Lower leg skin (tissue), 3 donors: ENCODE measurements around the gene LAMP2.

Source experiments
- POLR2A ChIP-seq, 2 donors: fragments of 450-650 bp; IDR thresholded peaks; one replicate each; pipeline ENCODE4 v1.6.1; 2016 to 2017; ENCODE audit warnings: antibody characterized with exemption in 2 of 2, mild to moderate bottlenecking in 1 of 2, moderate library complexity in 1 of 2
- TF ChIP-seq, protein P1 (sequence below), 3 donors: fragments of 450-650 bp; IDR thresholded peaks; one replicate each; pipeline ENCODE4 v1.5.1; 2016; ENCODE audit warnings: antibody characterized with exemption in 3 of 3, mild to moderate bottlenecking in 3 of 3, moderate library complexity in 2 of 3

DNA sequence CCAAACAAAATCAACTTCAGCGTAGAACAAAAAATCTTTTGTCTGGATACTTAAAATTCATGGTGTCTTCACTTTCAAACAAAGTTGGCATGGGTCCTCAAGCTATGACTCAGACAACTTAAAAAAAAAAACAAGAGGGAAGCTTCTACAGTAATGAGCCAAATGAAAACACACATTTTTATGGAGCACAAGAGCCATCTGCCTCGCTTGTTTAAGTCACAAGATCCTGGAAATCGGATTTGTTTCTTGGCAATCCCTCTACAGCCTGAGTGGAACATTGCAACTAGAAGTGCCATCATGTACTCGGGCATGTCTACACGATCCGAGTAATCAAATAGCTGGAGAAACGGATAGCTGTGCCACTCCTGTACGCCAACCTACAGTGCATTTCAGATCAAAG lies 22.6 kb downstream of the LAMP2 start:
- TF ChIP-seq, protein P1, sequence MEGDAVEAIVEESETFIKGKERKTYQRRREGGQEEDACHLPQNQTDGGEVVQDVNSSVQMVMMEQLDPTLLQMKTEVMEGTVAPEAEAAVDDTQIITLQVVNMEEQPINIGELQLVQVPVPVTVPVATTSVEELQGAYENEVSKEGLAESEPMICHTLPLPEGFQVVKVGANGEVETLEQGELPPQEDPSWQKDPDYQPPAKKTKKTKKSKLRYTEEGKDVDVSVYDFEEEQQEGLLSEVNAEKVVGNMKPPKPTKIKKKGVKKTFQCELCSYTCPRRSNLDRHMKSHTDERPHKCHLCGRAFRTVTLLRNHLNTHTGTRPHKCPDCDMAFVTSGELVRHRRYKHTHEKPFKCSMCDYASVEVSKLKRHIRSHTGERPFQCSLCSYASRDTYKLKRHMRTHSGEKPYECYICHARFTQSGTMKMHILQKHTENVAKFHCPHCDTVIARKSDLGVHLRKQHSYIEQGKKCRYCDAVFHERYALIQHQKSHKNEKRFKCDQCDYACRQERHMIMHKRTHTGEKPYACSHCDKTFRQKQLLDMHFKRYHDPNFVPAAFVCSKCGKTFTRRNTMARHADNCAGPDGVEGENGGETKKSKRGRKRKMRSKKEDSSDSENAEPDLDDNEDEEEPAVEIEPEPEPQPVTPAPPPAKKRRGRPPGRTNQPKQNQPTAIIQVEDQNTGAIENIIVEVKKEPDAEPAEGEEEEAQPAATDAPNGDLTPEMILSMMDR (IDR thresholded peaks at IDR 0.05) = no peak
- no peak for TF ChIP-seq POLR2A (IDR thresholded peaks at IDR 0.05)
